ENCODE data around the gene ERO1A.

The ERO1A gene, protein sequence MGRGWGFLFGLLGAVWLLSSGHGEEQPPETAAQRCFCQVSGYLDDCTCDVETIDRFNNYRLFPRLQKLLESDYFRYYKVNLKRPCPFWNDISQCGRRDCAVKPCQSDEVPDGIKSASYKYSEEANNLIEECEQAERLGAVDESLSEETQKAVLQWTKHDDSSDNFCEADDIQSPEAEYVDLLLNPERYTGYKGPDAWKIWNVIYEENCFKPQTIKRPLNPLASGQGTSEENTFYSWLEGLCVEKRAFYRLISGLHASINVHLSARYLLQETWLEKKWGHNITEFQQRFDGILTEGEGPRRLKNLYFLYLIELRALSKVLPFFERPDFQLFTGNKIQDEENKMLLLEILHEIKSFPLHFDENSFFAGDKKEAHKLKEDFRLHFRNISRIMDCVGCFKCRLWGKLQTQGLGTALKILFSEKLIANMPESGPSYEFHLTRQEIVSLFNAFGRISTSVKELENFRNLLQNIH

DNA sequence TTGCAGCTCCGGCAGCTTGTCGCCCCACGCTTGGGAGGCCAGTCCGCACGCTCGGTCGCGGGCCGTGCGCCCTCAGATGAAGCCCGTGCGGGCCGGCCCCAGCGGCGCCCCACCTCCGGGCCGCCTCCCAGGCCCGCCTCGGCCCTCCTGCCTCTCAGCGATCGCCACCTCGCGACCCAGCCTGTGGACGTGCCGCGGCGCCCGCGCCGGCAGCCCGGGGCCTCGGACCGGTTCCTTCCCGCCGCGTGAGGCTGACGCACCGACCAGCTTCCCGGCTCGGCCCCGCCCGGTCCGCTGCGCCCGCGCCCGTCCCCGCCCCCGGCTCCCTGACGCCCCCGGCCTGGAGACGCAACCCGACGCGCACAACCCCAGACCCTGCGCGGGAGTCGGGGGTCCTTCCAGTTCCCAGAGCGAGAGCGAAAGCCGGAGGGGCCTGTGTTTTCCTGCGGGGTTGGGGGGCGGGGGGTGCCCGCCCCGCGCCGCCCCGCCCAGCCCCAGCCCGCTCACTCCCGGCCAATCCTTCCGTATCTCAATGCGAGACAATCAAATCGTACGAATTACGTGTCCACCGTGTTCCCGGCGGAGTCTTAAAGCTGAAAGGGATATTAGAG lies at the start of gene ERO1A:
TSS of gene ERO1A (minus strand) at position 78 of the 611 bp plus-strand sequence. CDS start at position 1, 77 bp downstream.
- TF ChIP-seq NFIC (IDR thresholded peaks at IDR 0.05) (no peak), TEAD4 (IDR thresholded peaks at IDR 0.05) (no peak), CREB1 (IDR thresholded peaks at IDR 0.05; ENCODE audit: low read depth) (peak; percentile 27; the same call in 1 of the 2 replicates), EP300 (IDR thresholded peaks at IDR 0.05; ENCODE audit: borderline replicate concordance) (no peak), TCF12 (IDR thresholded peaks at IDR 0.05; ENCODE audit: low read depth) (no peak), TAF1 (IDR thresholded peaks at IDR 0.05; ENCODE audit: low read depth) (no peak), FOXM1 (IDR thresholded peaks at IDR 0.05; ENCODE audit: borderline replicate concordance, low read depth) (no peak), YY1 (IDR thresholded peaks at IDR 0.05; ENCODE audit: low read depth) (no peak), CEBPB (IDR thresholded peaks at IDR 0.05) (no peak), ZBTB7A (IDR thresholded peaks at IDR 0.05; ENCODE audit: low read depth) (peak; percentile 91), EGR1 (IDR thresholded peaks at IDR 0.05) (peak; percentile 61; the same call in 1 of the 2 replicates), RAD21 (IDR thresholded peaks at IDR 0.05; ENCODE audit: low read depth) (no peak)
- TF ChIP-seq, protein P1, sequence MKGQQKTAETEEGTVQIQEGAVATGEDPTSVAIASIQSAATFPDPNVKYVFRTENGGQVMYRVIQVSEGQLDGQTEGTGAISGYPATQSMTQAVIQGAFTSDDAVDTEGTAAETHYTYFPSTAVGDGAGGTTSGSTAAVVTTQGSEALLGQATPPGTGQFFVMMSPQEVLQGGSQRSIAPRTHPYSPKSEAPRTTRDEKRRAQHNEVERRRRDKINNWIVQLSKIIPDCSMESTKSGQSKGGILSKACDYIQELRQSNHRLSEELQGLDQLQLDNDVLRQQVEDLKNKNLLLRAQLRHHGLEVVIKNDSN (IDR thresholded peaks at IDR 0.05) = no peak
- TF ChIP-seq, protein P2, sequence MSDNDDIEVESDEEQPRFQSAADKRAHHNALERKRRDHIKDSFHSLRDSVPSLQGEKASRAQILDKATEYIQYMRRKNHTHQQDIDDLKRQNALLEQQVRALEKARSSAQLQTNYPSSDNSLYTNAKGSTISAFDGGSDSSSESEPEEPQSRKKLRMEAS (IDR thresholded peaks at IDR 0.05) = no peak; the same call in 1 of the 2 replicates
- TF ChIP-seq, protein P3, sequence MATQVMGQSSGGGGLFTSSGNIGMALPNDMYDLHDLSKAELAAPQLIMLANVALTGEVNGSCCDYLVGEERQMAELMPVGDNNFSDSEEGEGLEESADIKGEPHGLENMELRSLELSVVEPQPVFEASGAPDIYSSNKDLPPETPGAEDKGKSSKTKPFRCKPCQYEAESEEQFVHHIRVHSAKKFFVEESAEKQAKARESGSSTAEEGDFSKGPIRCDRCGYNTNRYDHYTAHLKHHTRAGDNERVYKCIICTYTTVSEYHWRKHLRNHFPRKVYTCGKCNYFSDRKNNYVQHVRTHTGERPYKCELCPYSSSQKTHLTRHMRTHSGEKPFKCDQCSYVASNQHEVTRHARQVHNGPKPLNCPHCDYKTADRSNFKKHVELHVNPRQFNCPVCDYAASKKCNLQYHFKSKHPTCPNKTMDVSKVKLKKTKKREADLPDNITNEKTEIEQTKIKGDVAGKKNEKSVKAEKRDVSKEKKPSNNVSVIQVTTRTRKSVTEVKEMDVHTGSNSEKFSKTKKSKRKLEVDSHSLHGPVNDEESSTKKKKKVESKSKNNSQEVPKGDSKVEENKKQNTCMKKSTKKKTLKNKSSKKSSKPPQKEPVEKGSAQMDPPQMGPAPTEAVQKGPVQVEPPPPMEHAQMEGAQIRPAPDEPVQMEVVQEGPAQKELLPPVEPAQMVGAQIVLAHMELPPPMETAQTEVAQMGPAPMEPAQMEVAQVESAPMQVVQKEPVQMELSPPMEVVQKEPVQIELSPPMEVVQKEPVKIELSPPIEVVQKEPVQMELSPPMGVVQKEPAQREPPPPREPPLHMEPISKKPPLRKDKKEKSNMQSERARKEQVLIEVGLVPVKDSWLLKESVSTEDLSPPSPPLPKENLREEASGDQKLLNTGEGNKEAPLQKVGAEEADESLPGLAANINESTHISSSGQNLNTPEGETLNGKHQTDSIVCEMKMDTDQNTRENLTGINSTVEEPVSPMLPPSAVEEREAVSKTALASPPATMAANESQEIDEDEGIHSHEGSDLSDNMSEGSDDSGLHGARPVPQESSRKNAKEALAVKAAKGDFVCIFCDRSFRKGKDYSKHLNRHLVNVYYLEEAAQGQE (IDR thresholded peaks at IDR 0.05; ENCODE audit: low read depth) = no peak

DNA sequence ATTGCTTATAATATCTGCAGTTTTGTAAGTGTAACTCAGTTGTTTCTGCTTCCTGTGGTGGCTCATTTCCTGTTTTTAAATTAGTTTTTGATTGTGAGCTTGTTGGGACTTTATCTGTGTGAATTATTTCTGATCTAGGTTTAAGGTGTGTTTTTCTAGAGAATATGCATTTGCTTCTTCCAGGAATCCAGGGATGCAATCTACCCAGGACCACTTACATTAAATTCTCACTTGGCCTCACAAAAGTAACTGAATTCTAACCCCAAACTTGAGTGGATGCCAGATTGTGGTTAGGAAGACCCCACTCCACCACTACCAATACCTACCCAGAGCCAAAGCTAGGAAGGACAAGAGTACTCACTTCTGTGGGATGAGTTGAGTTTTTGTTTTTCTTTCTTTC lies 46.5 kb upstream of the ERO1A start:
- TF ChIP-seq RAD21 (IDR thresholded peaks at IDR 0.05; ENCODE audit: low read depth) (no peak), FOXM1 (IDR thresholded peaks at IDR 0.05; ENCODE audit: borderline replicate concordance, low read depth) (no peak), CEBPB (IDR thresholded peaks at IDR 0.05) (no peak), CREB1 (IDR thresholded peaks at IDR 0.05; ENCODE audit: low read depth) (no peak), NFIC (IDR thresholded peaks at IDR 0.05) (no peak), EP300 (IDR thresholded peaks at IDR 0.05; ENCODE audit: borderline replicate concordance) (no peak), ZBTB7A (IDR thresholded peaks at IDR 0.05; ENCODE audit: low read depth) (no peak), TCF12 (IDR thresholded peaks at IDR 0.05; ENCODE audit: low read depth) (no peak), EGR1 (IDR thresholded peaks at IDR 0.05) (no peak), TEAD4 (IDR thresholded peaks at IDR 0.05) (no peak), TAF1 (IDR thresholded peaks at IDR 0.05; ENCODE audit: low read depth) (no peak), YY1 (IDR thresholded peaks at IDR 0.05; ENCODE audit: low read depth) (no peak)
- TF ChIP-seq, protein P2 (IDR thresholded peaks at IDR 0.05) = no peak
- TF ChIP-seq, protein P1 (IDR thresholded peaks at IDR 0.05) = no peak
- TF ChIP-seq, protein P3 (IDR thresholded peaks at IDR 0.05; ENCODE audit: low read depth) = no peak

DNA sequence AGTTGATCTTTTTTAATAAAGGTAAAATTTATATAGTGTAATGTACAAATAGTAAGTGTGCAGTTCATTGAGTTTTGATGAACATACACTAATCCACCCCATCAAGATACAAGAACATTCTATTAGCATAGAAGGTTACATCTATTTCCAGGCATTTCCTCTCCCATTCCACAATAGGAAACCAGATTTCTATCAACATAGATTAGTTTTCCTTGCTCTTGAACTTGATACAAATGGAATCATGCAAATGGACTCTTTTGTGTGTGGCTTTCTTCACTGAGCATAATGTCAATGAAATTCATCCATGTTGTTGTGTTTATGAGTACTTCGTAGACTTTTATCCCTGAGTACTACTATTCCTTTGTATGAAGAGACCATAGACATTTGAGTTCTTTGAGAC lies 45.4 kb upstream of the ERO1A start:
- no peak for TF ChIP-seq CEBPB (IDR thresholded peaks at IDR 0.05)

DNA sequence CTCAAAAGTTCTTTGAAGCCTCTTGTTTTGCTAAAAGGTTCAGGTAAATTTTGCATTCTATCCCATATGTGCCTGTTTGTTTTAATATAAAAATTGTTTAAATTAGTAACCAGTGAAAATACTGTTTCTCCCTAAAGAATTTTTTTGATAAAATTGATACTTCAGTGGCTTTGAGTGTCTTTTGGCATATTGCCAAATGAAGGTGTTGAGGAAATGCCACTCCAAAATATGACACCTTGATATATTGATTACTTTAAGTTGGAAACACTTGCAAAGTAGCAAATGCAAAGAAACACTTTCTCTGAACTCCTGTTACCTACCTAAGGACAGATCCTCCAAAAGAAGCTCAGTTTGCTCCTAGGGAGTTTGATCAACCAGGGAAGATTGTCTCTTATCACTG lies 43.1 kb upstream of the ERO1A start:
- TF ChIP-seq NFIC (IDR thresholded peaks at IDR 0.05) (peak; percentile 41; the same call in 1 of the 2 replicates), CREB1 (IDR thresholded peaks at IDR 0.05; ENCODE audit: low read depth) (no peak)

DNA sequence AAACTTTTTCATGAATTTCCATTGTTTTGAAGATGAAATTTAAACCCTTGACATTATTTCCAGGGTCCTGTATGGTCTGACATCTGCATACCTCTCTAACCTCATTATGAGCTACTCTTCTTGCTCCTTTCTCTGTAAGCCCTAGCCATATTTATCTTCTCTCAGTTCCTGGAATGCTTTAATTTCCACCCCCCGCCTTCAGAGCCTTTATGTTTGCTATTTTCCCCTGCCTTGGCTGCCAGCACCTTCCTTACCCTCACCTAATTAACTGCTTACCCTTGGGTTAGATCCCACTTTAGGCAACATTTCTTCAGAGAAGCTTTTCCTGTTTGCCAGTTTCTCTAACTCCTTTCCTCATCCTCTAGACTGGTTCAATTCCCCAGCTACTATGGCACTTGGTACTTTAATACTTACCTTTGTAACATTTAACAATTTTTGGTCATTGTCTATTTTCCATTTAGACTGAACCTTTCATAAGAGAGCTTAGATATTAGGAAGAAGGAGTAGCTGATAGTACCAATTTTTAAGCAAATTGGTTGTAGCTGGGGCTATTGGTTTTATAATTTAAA lies 40.6 kb upstream of the ERO1A start:
- no peak for TF ChIP-seq ZBTB7A (IDR thresholded peaks at IDR 0.05; ENCODE audit: low read depth)
- TF ChIP-seq, protein P1 (IDR thresholded peaks at IDR 0.05) = no peak
- TF ChIP-seq, protein P3 (IDR thresholded peaks at IDR 0.05; ENCODE audit: low read depth) = no peak
- no peak for TF ChIP-seq CEBPB (IDR thresholded peaks at IDR 0.05)

All from Ishikawa (cell line).